Measurements from ENCODE around the gene OSTN. TPM values are rescaled to one million over a fixed set of nuclear protein-coding genes. Genes with fewer than 3 reads are reported as not detected.
"Not testable (repeated sequence)": the region's sequence is repeated elsewhere in the genome, so short reads cannot be mapped to it uniquely, and the experiment has no call there.

Gene OSTN
- total RNA-seq, 2 experiments from 2014 or later = not detected

DNA sequence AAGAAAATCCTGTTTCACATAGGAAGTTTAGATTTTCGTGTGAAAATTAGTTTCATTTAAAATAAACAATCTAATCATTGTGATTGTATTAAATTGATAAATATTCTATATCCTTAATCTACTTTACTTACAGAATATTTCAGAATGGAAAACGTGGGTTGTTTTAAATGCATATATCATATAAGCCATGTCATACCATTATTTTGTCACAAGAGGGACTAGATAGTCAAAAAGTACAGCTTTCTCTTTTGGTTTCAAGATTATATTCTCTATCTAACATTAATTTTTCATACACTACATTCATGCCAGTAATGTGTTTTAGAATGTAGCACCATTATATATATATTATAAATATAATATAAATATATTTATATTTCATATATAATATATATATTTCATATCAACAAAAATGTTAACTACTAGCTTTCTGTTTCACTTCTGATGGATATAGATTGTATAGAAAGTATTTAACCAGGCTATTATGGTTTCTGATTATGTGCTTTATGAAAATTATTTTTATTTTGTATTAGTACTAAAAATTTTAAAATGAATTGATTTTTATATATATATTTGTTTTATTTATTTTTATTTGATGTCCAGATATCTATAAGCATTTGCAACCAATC, 45.3 kb downstream of the OSTN start:
- intact Hi-C loops (cut with micrococcal nuclease; ENCODE audit: unreplicated experiment) = loop anchor here (2.0 to 10.0 kb wide), 3 partner anchors 84 to 1200 kb away; partner anchors contain the start of gene CCDC50
- Histone ChIP-seq H2AFZ (ENCODE audit: low read length) (no peak overlapping the region), H4K20me1 (ENCODE audit: insufficient read depth, low read length) (no peaks in the 10 kb centered on the region), H3K36me3 (ENCODE audit: insufficient read depth, low read length) (no peaks in the 10 kb centered on the region), H3K4me1 (ENCODE audit: insufficient read depth, low read length, poor library complexity, severe bottlenecking) (peaks cover 29% of the 10 kb centered on the region), H3K79me2 (ENCODE audit: insufficient read depth, low read depth, low read length) (no peaks in the 10 kb centered on the region), H3K27ac (ENCODE audit: low read depth, low read length, poor library complexity, severe bottlenecking) (no peak overlapping the region), H3K9me3 (ENCODE audit: low read length) (no peaks in the 10 kb centered on the region), H3K4me2 (ENCODE audit: low read length) (no peak overlapping the region), H3K4me3 (ENCODE audit: low read depth, low read length, poor library complexity, severe bottlenecking) (no peak overlapping the region), H3K9me2 (ENCODE audit: insufficient read depth, low read length) (no peaks in the 10 kb centered on the region)
- TF ChIP-seq EZH2phosphoT487 (IDR thresholded peaks at IDR 0.05; ENCODE audit: borderline replicate concordance, low read depth, low read length) = no peak
- TF ChIP-seq, protein P1, sequence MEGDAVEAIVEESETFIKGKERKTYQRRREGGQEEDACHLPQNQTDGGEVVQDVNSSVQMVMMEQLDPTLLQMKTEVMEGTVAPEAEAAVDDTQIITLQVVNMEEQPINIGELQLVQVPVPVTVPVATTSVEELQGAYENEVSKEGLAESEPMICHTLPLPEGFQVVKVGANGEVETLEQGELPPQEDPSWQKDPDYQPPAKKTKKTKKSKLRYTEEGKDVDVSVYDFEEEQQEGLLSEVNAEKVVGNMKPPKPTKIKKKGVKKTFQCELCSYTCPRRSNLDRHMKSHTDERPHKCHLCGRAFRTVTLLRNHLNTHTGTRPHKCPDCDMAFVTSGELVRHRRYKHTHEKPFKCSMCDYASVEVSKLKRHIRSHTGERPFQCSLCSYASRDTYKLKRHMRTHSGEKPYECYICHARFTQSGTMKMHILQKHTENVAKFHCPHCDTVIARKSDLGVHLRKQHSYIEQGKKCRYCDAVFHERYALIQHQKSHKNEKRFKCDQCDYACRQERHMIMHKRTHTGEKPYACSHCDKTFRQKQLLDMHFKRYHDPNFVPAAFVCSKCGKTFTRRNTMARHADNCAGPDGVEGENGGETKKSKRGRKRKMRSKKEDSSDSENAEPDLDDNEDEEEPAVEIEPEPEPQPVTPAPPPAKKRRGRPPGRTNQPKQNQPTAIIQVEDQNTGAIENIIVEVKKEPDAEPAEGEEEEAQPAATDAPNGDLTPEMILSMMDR (conservative IDR thresholded peaks at IDR 0.05; ENCODE audit: low read length) = peak; percentile 87
- ChIA-PET POLR2A (interaction anchor here (0.5 to 1.8 kb wide), 7 partner anchors 9 to 184 kb away, joined by 3 to 4 read pairs (median 4); no protein-coding TSS in a partner anchor), CTCF (ENCODE audit: unreplicated experiment) (no interaction called here)
- no TSS peak for BruUV-seq (replicated peaks)
- DNase-seq (ENCODE audit: low spot score) = peak; percentile 57

DNA sequence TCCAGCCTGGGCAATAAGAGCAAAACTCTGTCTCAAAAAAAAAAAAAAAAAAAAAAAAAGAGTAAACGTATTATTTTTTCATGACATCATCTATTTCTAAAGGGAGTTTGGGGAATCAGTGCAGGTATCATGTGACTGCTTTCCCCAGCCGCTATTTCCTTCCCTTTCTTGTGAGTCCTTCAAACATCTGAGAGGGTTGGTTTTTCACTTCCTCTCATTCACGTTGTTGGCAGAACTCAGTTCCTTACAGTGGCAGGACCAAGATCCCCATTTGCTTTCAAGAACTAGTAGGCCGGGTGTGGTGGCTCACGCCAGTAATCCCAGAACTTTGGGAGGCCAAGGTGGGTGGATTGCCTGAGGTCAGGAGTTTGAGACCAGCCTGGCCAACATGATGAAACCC, 47.0 kb downstream of the OSTN start:
- H3K4me1 ChIP-seq (ENCODE audit: insufficient read depth, low read length, poor library complexity, severe bottlenecking) = peaks cover 26% of the 10 kb centered on the region
- H2AFZ ChIP-seq (ENCODE audit: low read length); H3K4me2 ChIP-seq (ENCODE audit: low read length); H3K9me2 ChIP-seq (ENCODE audit: insufficient read depth, low read length); BruUV-seq (replicated peaks); CTCF ChIA-PET (ENCODE audit: unreplicated experiment); H3K4me3 ChIP-seq (ENCODE audit: low read depth, low read length, poor library complexity, severe bottlenecking); H4K20me1 ChIP-seq (ENCODE audit: insufficient read depth, low read length); H3K9me3 ChIP-seq (ENCODE audit: low read length); H3K79me2 ChIP-seq (ENCODE audit: insufficient read depth, low read depth, low read length); H3K36me3 ChIP-seq (ENCODE audit: insufficient read depth, low read length): not testable (repeated sequence)
- DNase-seq (ENCODE audit: low spot score) = peak; percentile 82
- POLR2A ChIA-PET = interaction anchor here (0.6 to 0.7 kb wide), 3 partner anchors 91 to 454 kb away, joined by 3 to 5 read pairs (median 4); no protein-coding TSS in a partner anchor
- peak overlapping the region; percentile 31 for H3K27ac ChIP-seq (ENCODE audit: low read depth, low read length, poor library complexity, severe bottlenecking)
- intact Hi-C loops (cut with micrococcal nuclease; ENCODE audit: unreplicated experiment) = loop anchor here (10.0 kb wide), 1 partner anchor 1199 kb away; no protein-coding TSS in a partner anchor

DNA sequence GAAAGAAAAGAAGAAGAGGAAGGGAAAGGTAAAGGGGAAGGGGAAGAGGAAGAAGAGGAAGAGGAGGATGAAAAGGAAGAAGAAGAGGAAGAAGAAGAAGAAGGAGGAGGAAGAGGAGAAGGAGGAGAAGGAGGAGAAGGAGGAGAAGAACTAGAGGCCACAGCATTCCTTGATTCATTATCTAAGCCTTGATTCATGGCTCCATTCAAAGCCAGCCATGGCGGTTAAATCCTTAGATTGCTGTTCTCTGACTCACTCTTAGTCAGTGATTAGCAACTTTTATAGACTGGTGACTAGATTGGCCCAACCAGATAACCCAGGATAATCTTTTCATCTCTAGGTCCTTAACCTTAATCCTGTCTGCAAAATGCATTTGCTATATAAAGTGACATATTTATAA, 47.6 kb downstream of the OSTN start:
- H3K4me2 ChIP-seq (ENCODE audit: low read length) = no peak overlapping the region
- no peak overlapping the region for H3K4me3 ChIP-seq (ENCODE audit: low read depth, low read length, poor library complexity, severe bottlenecking)
- peaks cover 26% of the 10 kb centered on the region for H3K4me1 ChIP-seq (ENCODE audit: insufficient read depth, low read length, poor library complexity, severe bottlenecking)
- no peaks in the 10 kb centered on the region for H3K79me2 ChIP-seq (ENCODE audit: insufficient read depth, low read depth, low read length)
- intact Hi-C loops (cut with micrococcal nuclease; ENCODE audit: unreplicated experiment) = loop anchor here (10.0 kb wide), 1 partner anchor 1198 kb away; no protein-coding TSS in a partner anchor
- POLR2A ChIA-PET = interaction anchor here (0.6 to 0.7 kb wide), 3 partner anchors 91 to 454 kb away, joined by 3 to 5 read pairs (median 4); no protein-coding TSS in a partner anchor
- no peak for TF ChIP-seq EZH2phosphoT487 (IDR thresholded peaks at IDR 0.05; ENCODE audit: borderline replicate concordance, low read depth, low read length)
- TF ChIP-seq, protein P1 (conservative IDR thresholded peaks at IDR 0.05; ENCODE audit: low read length) = no peak
- H3K9me2 ChIP-seq (ENCODE audit: insufficient read depth, low read length) = no peaks in the 10 kb centered on the region
- CTCF ChIA-PET (ENCODE audit: unreplicated experiment) = no interaction called here
- no peak for DNase-seq (ENCODE audit: low spot score)
- peak overlapping the region; percentile 31 for H3K27ac ChIP-seq (ENCODE audit: low read depth, low read length, poor library complexity, severe bottlenecking)
- no peaks in the 10 kb centered on the region for H4K20me1 ChIP-seq (ENCODE audit: insufficient read depth, low read length)
- H2AFZ ChIP-seq (ENCODE audit: low read length) = no peak overlapping the region
- H3K36me3 ChIP-seq (ENCODE audit: insufficient read depth, low read length) = no peaks in the 10 kb centered on the region
- BruUV-seq (replicated peaks) = no TSS peak
- no peaks in the 10 kb centered on the region; the same call in 1 of the 2 replicates for H3K9me3 ChIP-seq (ENCODE audit: low read length)
